Right hindlimb (tissue), 1 donor: Measurements from ENCODE around the gene PCBP1.
A peak's percentile ranks its signal among the peaks of the same experiment; 100 is the strongest.
"Not testable (repeated sequence)": the region's sequence is repeated elsewhere in the genome, so short reads cannot be mapped to it uniquely, and the experiment has no call there.

Source experiments
- DNase-seq: peaks from one replicate; pipeline ENCODE4 v3.0.0-alpha.2; 2018

PCBP1 gene

DNA sequence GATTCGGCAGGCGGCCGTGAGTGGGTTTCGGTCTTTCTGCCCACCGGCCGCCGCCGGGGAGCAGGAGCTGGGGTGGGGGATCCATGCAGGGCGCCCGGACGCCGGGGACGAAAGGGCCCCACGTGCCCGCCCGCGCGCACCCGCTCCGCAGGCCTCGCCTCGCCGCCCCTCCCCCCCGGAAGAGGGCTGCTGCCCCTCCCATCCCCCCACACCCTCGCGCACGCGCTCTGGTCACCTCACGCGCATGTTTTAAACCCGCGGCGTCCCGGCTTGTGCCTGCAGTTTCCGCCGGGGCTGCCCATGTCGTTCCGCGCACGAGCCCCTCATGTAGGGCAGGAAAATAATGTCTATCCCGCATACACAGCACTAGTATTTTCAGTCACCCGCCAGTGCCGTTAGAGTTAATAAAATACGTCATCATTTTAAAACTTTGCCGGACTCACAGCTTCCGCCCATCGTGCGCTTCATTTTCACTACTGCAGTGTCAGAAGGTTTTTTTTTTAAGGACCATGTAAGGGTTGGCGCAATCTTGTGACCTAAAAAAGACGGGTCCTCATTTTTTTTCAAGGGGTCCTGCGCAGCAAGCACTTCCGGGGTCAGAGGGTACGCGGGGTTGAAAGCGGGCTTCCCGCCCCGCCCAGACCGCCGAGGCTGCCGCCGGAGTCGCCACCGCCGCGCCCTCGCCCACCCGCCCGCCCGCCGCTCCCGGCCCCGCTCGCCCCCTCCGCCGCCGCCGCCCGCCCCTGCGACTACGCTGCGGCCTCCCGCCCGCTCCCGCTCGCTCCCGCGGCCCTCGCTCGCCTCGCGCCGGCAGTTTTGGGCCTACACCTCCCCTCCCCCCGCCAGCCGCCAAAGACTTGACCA is at the start of gene PCBP1:
Gene PCBP1, plus strand, starts transcription at position 640 of the 864 bp plus-strand sequence. CDS start 267 bp downstream, outside the sequence.
- DNase-seq = peak; percentile 96

DNA sequence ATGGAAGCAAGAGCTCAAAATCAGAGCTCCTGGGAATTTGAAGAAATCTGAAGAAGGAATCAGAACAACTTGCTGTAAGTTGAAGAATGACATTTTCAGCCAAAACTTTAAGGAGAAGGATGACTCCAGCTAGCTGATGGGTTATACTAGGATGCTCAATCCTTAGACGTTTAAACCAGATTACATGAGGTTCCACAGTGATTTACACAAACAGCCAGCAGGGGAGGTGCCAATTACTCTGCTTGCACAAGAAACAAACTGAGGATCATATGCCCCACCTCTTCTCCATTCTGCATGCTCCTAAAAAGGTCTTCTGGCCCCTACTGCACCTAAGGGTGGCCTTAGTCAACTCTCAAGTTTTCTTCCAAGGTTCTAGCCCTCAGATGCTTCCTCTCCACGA is 47.9 kb upstream of the PCBP1 start:
- DNase-seq = no peak

DNA sequence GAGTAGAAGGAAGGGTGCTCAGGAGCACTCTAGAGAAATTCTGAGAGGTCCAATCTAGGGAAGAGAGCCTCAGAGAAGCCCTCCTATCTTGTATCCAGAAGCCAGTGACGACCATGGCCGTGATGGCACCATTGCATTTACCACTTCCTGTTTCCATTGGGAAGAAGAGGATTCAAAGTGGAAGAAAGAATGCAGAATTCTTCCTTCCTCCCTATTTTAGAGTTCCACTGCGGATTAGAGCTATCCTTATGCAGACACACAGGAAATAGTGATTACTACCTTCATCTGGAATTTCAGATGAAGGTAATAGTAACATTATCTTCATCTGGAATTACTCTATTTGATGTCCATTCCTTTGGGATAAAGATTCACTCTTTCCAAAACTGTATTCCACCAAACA is 45.6 kb upstream of the PCBP1 start:
- DNase-seq = no peak

DNA sequence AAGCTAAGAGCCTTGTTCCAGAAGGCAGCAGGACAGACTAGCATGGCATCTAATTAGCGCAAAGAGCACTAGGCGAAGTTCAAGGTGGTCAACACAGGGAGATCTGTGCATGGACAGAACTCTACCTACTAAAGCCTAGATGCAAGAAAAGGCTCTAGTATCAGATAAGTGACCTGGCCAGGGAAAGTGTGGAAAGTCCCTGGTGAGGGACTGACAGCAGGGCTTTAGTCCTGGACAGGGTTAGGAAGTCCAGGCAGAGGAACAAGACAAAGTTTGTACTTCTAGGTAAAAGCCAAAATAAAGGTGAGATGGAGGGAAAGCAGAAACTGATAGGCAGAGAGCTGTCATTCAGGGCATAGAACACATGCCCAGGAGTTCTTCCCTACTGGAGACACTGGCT is 45.0 kb upstream of the PCBP1 start:
- no peak for DNase-seq

DNA sequence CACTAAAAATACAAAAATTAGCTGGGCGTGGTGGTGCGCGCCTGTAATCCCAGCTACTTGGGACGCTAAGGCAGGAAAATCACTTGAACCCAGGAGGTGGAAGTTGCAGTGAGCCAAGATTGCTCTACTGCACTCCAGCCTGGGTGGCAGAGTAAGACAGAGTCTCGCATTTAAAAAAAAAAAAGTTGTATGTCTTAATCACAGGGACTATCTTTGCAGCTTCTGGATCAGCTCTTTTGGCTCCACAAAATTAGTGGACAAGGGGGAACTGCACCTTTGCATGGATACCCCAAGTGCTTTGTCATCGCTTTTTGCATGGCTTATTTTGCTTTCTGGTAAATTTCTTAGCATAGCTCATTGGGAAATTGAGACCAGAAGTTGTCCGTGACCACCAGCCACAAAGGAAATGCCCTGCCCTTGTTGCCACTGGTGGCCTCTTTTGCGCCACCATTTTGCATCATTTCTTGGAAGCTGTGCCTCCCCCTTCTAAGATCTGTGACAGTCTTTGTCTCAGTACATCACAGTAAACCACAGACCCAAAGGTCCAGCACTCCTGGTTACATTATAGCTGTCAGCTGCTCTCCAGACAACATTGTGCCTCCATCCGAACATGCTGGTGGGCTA is 43.9 kb upstream of the PCBP1 start:
- DNase-seq = no peak

DNA sequence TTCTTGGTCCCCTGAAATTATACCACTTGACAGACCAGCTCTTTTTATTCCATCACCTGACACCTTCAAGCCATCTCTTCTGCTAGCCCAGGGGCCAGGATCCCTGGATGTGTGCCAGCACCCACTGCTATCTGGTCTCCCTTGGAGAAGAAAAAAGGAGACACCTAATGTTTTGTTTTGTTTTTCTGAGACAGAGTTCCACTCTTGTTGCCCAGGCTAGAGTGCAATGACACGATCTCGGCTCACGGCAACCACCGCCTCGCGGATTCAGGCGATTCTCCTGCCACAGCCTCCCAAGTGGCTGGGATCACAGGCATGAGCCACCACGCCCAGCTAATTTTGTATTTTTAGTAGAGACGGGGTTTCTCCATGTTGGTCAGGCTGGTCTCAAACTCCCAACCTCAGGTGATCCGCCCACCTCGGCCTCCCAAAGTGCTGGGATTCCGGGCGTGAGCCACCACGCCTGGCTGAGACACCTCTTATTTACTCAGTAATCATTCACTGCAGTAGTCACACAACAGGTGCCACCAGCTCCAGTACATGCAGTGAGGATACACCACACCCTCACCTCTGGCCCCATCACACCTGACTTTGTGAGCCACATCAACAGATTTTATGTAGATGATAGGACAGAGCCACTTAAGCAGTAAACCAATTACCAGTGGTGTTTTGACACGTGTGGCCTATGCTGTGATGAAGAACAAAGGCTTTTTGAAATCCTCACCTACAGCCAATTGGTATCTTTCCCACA is 42.8 kb upstream of the PCBP1 start:
- no peak for DNase-seq

DNA sequence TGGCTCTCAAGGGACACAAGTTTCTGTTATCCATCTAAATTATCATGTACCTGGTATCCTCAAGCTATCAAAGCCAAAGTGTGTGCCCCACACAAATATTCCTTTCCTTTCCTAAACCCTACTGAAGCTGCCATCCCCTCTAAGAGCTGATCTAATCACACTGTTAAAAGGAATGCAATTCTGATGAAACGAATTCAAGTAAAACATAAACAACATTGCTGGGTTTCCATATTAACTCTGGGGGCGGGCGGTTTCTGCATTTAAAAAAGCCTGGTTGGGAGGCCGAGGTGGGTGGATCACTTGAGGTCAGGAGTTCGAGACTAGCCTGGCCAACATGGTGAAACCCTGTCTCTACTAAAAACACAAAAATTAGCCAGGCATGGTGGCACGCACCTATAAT is 41.9 kb upstream of the PCBP1 start:
- DNase-seq = no peak

DNA sequence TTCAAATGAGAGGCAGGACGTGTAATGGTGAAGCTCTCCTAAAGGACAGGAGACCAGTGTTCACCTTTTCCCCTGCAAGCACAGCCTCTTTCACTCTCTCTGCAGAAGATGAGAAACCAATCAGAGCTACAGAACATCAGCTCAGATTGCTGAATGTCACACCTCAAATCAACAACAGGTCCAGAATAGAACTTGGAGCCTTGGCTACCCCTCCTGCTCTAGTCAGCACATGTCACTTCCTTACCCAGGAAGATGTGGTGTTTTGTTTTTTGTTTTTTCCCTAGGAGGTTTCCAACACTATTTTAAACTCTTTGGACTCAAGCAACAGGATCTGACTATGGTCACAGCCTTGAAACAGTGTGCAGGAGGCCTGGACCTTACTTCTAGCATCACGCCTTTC is 41.3 kb upstream of the PCBP1 start:
- no peak for DNase-seq

DNA sequence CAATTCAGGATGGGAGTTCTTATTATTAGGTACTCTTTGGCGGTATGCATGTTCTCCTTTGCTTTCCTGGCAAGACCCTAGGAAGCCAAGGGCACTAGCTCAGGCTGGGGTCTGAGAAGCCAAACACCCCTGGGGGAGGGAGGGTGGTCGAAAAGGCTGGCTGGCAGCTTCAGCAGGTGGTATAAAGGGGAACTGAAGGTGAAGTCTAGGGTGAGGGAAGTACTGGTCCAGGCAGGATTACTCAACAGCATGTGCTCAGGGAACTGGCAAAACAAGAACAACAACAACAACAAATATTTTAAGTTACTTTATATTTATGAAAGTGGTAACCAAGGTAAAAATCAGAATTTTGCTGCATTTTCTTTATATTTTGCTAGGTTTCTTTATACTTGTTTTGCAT is 40.7 kb upstream of the PCBP1 start:
- no peak for DNase-seq

DNA sequence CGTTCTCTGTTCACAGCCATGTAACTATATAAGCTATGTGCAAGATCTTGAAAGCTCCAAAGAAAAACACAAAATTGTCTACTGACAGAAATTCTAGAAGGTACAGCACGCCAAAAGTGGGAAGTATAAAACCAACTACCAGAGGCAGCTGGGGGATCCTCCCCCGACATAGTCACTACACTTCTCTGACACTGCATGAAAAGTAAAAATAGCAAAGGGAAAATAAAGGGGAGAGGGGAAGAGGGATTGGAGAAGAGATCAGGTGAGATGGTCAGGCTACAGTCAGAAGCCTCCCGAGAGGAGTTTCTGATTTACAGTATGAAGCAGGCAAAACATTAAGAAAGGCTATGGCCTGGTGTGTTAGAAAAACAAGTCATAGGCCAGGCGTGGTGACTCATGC is 39.8 kb upstream of the PCBP1 start:
- no peak for DNase-seq

DNA sequence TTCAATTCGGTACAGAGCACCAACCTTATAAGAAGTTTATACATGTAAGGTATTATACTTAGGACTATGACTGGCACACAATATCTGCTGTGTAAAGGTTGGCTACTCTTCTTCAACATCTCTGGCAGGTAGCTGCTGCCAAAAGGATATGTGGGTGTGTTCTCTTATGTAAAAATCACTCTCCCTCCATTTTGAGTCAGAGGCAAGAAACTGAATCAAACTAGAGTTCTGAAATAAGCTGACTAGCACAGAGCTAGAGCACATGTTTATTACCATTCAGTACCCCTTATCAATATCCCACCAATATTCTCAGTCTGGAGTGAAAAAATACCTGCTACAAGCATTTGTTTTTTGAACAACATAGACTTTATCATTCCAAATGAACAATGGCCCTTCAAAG is 38.0 kb upstream of the PCBP1 start:
- DNase-seq = no peak

DNA sequence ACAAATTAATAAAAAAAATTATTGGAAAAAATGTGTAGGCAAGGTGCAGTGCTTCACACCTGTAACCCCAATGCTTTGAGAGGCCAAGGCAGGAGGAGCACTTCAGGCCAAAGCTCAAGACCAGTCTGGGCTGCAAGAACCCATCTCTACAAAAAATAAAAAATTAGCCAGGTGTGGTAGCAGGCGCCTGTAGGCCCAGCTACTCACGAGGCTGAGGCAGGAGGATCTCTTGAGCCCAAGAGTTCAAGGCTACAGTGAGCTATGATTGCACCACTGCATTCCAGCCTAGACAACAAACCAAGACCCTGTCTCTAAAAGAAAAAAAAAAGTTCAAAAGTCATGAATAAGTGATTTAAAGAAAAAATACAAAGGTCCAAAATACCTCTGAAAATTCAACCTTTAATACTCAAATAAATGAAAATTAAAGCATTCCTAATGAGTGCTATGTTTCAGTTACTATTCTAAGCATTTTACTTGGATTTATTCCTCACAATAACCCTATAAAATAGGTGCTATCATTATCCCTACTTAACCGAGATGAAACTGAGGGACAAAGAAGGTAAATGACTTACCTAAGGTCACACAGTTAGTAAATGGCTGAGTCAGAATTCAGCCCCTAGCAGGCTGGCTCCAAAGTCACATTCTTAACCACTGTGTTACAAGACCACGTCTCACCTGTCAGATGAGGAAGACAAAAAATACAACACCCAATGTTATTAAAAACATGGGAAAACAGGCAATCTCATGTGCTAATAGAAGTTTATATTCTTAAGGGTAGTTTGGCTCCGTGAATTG is 36.4 kb upstream of the PCBP1 start:
- no peak for DNase-seq

DNA sequence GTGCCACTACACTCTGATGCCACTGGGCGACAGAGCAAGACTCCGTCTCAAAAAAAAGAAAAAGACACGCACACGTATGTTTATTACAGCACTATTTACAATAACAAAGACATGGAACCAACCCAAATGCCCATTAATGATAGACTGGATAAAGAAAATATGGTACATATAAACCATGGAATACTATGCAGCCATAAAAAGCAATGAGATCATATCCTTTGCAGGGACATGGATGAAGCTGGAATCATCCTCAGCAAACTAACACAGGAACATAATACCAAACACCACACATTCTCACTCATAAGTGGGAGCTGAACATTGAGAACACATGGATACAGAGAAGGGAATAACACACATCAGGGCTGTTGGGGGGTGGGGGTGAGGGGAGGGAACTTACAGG is 32.0 kb upstream of the PCBP1 start:
- DNase-seq = not testable (repeated sequence)

DNA sequence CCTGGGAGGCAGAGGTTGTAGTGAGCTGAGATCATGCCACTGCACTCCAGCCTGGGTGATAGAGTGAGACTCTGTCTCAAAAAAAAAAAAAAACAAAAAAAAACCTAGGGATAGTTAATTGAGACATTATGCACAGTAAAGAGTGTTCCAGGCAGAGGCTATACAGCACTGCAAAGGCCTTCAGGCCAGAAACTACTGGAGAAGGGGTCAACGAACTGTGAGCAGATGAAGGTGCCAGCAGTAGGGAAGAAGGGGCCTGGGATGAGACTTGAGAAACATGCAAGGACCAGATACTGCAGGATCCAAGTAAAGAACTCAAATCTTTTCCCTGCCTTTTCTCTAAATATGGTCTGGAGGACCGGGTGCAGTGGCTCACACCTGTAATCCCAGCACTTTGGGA is 26.0 kb upstream of the PCBP1 start:
- DNase-seq = no peak

DNA sequence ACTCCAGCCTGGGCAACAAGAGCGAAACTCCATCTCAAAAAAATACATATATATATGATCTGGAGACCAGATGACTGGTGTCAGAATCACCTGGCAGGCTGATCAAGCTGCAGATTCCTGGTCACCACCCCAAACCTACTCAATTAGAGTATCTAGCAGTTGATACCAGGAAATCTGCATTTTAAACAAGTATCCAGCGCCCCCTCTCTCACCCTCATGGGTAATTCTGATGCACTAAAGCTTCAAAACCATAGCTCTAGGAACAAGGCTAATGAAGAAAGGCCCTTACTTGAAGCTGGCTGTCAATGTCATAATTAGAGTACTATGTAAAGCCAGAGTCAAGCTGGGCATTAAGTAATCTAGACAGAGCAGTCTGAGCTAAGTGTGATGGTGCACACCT is 25.0 kb upstream of the PCBP1 start:
- DNase-seq = no peak

DNA sequence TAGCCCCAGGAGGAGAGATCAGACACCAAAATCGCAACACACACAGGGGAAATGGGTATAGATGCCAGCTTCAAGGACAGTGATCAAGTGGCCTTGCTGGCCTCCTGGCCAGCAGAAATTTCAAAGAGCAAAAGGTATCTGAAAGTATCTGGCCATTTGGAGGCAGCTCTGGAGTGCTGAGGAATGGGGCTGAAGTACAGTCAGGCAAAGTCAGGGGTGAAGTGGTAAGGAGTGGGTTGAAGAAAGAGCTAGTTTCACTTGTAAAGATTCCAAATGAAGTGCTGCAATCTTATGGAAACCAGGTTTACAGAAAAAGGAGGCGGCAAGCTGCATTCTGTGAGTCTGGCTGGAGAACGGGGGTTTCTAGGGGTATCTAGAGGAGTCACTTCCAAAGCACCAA is 19.2 kb upstream of the PCBP1 start:
- DNase-seq = no peak

DNA sequence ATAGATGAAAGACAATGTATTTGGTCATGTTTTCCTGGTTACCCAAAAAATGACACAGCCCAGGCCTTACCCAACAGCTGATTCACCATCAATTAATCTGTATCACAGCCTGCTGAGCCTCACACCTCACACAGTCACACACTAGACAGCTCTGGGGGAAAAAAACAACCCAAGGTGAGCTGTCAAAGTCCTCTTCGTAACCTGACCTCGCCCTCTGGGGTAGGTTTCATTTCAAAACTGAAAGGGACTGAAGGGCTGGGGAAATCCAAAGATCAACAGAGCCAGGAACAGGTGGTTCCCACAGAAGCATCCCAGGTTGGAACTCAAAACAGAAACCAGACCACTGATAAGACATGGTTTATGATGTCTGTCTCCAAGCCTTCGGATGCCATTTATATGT is 18.2 kb upstream of the PCBP1 start:
- no peak for DNase-seq

DNA sequence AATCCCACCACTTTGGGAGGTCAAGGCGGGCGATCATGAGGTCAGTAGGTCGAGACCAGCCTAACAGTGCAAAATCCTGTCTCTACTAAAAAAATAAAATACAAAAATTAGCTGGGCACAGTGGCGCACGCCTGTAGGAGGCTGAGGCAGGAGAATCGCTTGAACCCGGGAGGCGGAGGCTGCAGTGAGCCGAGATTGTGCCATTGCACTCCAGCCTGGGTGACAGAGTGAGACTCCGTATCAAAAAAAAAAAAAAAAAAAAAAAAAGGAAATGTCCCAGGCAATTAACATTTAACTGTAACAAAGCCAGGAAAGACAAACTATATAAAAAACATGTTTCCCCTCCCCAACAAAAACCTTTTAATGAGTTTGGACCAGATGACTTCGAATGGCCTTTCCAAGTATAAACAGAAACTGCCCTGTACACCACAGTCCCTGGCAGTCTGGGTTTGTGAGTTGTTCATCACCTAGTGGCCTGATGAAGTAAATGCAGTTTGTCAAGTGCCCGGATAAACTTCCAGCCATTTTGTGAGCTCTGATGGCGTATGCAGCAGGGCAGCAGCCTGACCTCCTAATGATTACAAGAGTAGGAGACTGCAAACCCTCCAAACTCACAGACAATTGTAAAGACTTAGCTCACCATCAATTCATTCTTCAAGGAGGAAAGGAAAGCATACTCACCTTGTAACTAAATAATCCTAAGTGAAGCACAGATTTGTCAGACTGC is 16.6 kb upstream of the PCBP1 start:
- peak; percentile 75 for DNase-seq

DNA sequence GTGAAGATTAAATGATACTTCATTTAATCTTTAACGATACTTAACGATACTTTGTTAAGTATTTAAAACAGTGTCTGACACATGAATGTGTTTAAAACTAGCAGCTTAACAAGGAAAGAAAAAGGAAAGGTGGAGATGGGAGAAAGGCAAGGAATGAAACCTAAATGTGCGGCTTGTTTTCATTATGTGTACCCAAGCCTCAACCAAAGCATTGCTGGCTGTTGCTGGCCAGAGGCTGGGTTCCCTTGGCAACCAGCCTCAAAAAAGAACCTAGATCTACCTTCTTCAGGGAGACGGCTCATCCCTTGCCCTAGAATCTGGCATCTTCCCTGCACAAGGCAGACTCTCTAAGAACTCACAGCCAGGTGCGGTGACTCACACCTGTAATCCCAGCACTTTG is 13.8 kb upstream of the PCBP1 start:
- no peak for DNase-seq

DNA sequence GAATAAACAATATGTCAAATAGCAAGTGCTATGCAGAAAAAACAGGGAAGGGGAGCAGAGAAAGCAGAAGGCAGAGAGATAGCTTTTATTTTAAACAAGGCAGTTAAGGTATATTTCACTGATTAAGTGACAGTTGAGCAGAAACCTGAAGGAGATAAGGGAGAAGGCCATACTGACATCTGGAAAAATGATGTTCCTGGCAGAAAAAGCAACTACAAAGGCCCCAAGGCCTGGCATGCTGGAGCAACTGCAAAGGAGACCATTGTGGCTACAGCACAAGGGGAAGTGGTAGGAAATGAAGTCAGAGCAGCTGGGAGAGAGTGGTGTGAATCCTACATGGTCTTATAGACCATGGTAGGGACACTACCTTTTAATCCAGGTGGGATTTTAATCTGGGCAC is 8.9 kb upstream of the PCBP1 start:
- no peak for DNase-seq

DNA sequence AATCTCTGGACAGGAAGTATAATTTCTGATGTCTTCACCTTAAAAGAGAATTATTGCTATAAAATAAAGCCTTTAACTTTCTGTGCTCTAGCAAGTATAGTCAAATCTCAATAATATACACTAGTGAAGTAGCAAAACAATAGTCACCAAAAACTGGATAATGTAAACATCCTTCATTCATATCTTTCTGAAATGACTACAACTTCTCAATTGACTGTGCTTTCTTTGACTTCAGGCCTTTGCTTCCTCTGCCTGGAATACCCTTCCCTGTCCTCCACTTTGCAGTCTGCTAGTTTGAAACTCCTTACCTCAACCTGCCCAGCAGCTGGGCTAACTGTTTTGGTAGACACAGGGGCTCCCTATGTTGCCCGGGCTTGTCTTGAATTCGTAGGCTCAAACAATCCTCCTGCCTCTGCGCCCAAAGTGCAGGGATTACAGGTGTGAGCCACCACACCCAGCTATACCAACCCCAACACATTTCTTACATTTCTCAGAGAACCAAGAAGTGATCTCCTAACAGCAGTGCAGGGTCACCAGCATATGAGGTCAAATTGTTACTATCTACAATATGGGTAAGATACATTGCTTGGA is 6.6 kb upstream of the PCBP1 start:
- no peak for DNase-seq

DNA sequence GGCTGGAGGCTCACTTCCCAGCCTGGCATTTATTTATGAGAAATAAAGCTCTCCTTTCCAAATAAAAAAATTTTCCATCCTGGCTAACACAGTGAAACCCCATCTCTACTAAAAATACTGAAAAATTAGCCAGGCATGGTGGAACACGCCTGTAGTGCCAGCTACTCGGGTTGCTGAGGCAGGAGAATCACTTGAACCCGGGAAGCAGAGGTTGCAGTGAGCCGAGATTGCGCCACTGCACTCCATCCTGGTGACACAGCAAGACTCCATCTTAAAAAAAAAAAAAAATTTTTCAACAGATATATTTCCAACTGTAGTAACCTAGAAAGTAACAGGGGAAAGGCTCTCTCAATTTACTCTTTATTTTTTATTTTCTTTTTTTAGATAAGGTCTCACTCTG is 6.1 kb upstream of the PCBP1 start:
- no peak for DNase-seq
